Measurements from ENCODE around the gene CDC14A. TPM values are rescaled to one million over a fixed set of nuclear protein-coding genes. Genes with fewer than 3 reads are reported as not detected.
"Not testable (repeated sequence)": the region's sequence is repeated elsewhere in the genome, so short reads cannot be mapped to it uniquely, and the experiment has no call there.

The CDC14A gene
- total and polyA plus RNA-seq, 9 donors = 3.8 to 6.6 (median 4.6) TPM

- Histone ChIP-seq H3K4me1 (ENCODE audit: control insufficient read depth, insufficient read depth, low read length) (no peaks in the 10 kb centered on the region), H3K27ac (ENCODE audit: low read length) (no peak overlapping the region)
- WGBS (ENCODE audit: insufficient coverage) = no CpG with 5 or more reads among the region's 1 CpG
Measured at GRCh38 chr1:100394285-100394684, 42.0 kb downstream of the CDC14A start.

GRCh38 chr1:100395913-100396312 lies 43.6 kb downstream of the CDC14A start:
- H3K36me3 ChIP-seq (ENCODE audit: control insufficient read depth, insufficient read depth, low read length) = peaks cover 4% of the 10 kb centered on the region
- no peak overlapping the region for H3K27ac ChIP-seq (ENCODE audit: low read length)
- H3K9me3 ChIP-seq (replicated peaks; ENCODE audit: control insufficient read depth, low read depth, low read length) = no peaks in the 10 kb centered on the region
- no peaks in the 10 kb centered on the region for H3K27me3 ChIP-seq (ENCODE audit: control insufficient read depth, insufficient read depth, low read length)
- H3K4me1 ChIP-seq (ENCODE audit: control insufficient read depth, insufficient read depth, low read length) = no peaks in the 10 kb centered on the region
- WGBS (ENCODE audit: insufficient coverage) = 91% methylated on average over 3 of the region's 5 CpGs
- H3K4me3 ChIP-seq (ENCODE audit: low read length) = no peak overlapping the region
- DNase-seq = no peak

More at GRCh38 chr1:100394285-100394684, 42.0 kb downstream of the CDC14A start:
- Histone ChIP-seq H3K9me3 (replicated peaks; ENCODE audit: control insufficient read depth, low read depth, low read length) (no peaks in the 10 kb centered on the region), H3K4me3 (ENCODE audit: low read length) (no peak overlapping the region), H3K36me3 (ENCODE audit: control insufficient read depth, insufficient read depth, low read length) (peaks cover 4% of the 10 kb centered on the region), H3K27me3 (ENCODE audit: control insufficient read depth, insufficient read depth, low read length) (no peaks in the 10 kb centered on the region)
- peak; percentile 29 for DNase-seq

GRCh38 chr1:100396651-100397050 lies 44.3 kb downstream of the CDC14A start:
- Histone ChIP-seq H3K9me3 (replicated peaks; ENCODE audit: control insufficient read depth, low read depth, low read length) (no peaks in the 10 kb centered on the region), H3K36me3 (ENCODE audit: control insufficient read depth, insufficient read depth, low read length) (peaks cover 4% of the 10 kb centered on the region), H3K27me3 (ENCODE audit: control insufficient read depth, insufficient read depth, low read length) (no peaks in the 10 kb centered on the region), H3K4me1 (ENCODE audit: control insufficient read depth, insufficient read depth, low read length) (no peaks in the 10 kb centered on the region), H3K27ac (ENCODE audit: low read length) (no peak overlapping the region), H3K4me3 (ENCODE audit: low read length) (no peak overlapping the region)
- DNase-seq = no peak
- no CpG with 5 or more reads among the region's 3 CpGs for WGBS (ENCODE audit: insufficient coverage)

GRCh38 chr1:100397681-100398080 lies 45.4 kb downstream of the CDC14A start:
- DNase-seq = no peak
- peaks cover 2% of the 10 kb centered on the region for H3K36me3 ChIP-seq (ENCODE audit: control insufficient read depth, insufficient read depth, low read length)
- H3K27ac ChIP-seq (ENCODE audit: low read length) = no peak overlapping the region
- H3K4me1 ChIP-seq (ENCODE audit: control insufficient read depth, insufficient read depth, low read length) = no peaks in the 10 kb centered on the region
- no peaks in the 10 kb centered on the region for H3K27me3 ChIP-seq (ENCODE audit: control insufficient read depth, insufficient read depth, low read length)
- H3K9me3 ChIP-seq (replicated peaks; ENCODE audit: control insufficient read depth, low read depth, low read length) = no peaks in the 10 kb centered on the region
- H3K4me3 ChIP-seq (ENCODE audit: low read length) = no peak overlapping the region

GRCh38 chr1:100398648-100399047 lies 46.3 kb downstream of the CDC14A start:
- WGBS (ENCODE audit: insufficient coverage) = no CpG with 5 or more reads among the region's 2 CpGs

GRCh38 chr1:100400404-100400803 lies 48.1 kb downstream of the CDC14A start:
- WGBS (ENCODE audit: insufficient coverage) = no CpG with 5 or more reads among the region's 2 CpGs
- peak; percentile 51 for DNase-seq
- Histone ChIP-seq H3K27ac (ENCODE audit: low read length) (peak overlapping the region; percentile 30), H3K27me3 (ENCODE audit: control insufficient read depth, insufficient read depth, low read length) (no peaks in the 10 kb centered on the region), H3K4me3 (ENCODE audit: low read length) (no peak overlapping the region), H3K4me1 (ENCODE audit: control insufficient read depth, insufficient read depth, low read length) (no peaks in the 10 kb centered on the region), H3K36me3 (ENCODE audit: control insufficient read depth, insufficient read depth, low read length) (no peaks in the 10 kb centered on the region), H3K9me3 (replicated peaks; ENCODE audit: control insufficient read depth, low read depth, low read length) (no peaks in the 10 kb centered on the region)

More at GRCh38 chr1:100398648-100399047, 46.3 kb downstream of the CDC14A start:
- no peaks in the 10 kb centered on the region for H3K9me3 ChIP-seq (replicated peaks; ENCODE audit: control insufficient read depth, low read depth, low read length)
- H3K36me3 ChIP-seq (ENCODE audit: control insufficient read depth, insufficient read depth, low read length) = no peaks in the 10 kb centered on the region
- no peak overlapping the region for H3K4me3 ChIP-seq (ENCODE audit: low read length)
- H3K4me1 ChIP-seq (ENCODE audit: control insufficient read depth, insufficient read depth, low read length) = no peaks in the 10 kb centered on the region
- no peaks in the 10 kb centered on the region for H3K27me3 ChIP-seq (ENCODE audit: control insufficient read depth, insufficient read depth, low read length)
- DNase-seq = no peak
- H3K27ac ChIP-seq (ENCODE audit: low read length) = no peak overlapping the region

GRCh38 chr1:100404821-100405220 lies 52.5 kb downstream of the CDC14A start:
- DNase-seq = no peak
- 100% methylated on average over 1 of the region's 2 CpGs for WGBS (ENCODE audit: insufficient coverage)
- Histone ChIP-seq H3K27ac (ENCODE audit: low read length) (no peak overlapping the region), H3K4me1 (ENCODE audit: control insufficient read depth, insufficient read depth, low read length) (no peaks in the 10 kb centered on the region), H3K36me3 (ENCODE audit: control insufficient read depth, insufficient read depth, low read length) (no peaks in the 10 kb centered on the region), H3K27me3 (ENCODE audit: control insufficient read depth, insufficient read depth, low read length) (no peaks in the 10 kb centered on the region), H3K4me3 (ENCODE audit: low read length) (no peak overlapping the region), H3K9me3 (replicated peaks; ENCODE audit: control insufficient read depth, low read depth, low read length) (peaks cover 2% of the 10 kb centered on the region)

GRCh38 chr1:100405902-100406301 lies 53.6 kb downstream of the CDC14A start:
- 100% methylated on average over 2 of the region's 5 CpGs for WGBS (ENCODE audit: insufficient coverage)

GRCh38 chr1:100407390-100407789 lies 55.1 kb downstream of the CDC14A start:
- WGBS (ENCODE audit: insufficient coverage) = no CpG with 5 or more reads among the region's 3 CpGs
- not testable (repeated sequence) for H3K36me3 ChIP-seq (ENCODE audit: control insufficient read depth, insufficient read depth, low read length); H3K4me3 ChIP-seq (ENCODE audit: low read length); H3K9me3 ChIP-seq (replicated peaks; ENCODE audit: control insufficient read depth, low read depth, low read length); H3K27me3 ChIP-seq (ENCODE audit: control insufficient read depth, insufficient read depth, low read length); H3K27ac ChIP-seq (ENCODE audit: low read length); DNase-seq; H3K4me1 ChIP-seq (ENCODE audit: control insufficient read depth, insufficient read depth, low read length)

More at GRCh38 chr1:100405902-100406301, 53.6 kb downstream of the CDC14A start:
- H3K4me1 ChIP-seq (ENCODE audit: control insufficient read depth, insufficient read depth, low read length); H3K4me3 ChIP-seq (ENCODE audit: low read length); H3K9me3 ChIP-seq (replicated peaks; ENCODE audit: control insufficient read depth, low read depth, low read length); H3K27ac ChIP-seq (ENCODE audit: low read length); H3K27me3 ChIP-seq (ENCODE audit: control insufficient read depth, insufficient read depth, low read length); DNase-seq; H3K36me3 ChIP-seq (ENCODE audit: control insufficient read depth, insufficient read depth, low read length): not testable (repeated sequence)

GRCh38 chr1:100411019-100411418 lies 58.7 kb downstream of the CDC14A start:
- H3K4me3 ChIP-seq (ENCODE audit: low read length) = no peak overlapping the region
- no peak overlapping the region for H3K27ac ChIP-seq (ENCODE audit: low read length)
- DNase-seq = no peak
- WGBS (ENCODE audit: insufficient coverage) = 85% methylated on average over 4 of the region's 4 CpGs
- H3K36me3 ChIP-seq (ENCODE audit: control insufficient read depth, insufficient read depth, low read length) = no peaks in the 10 kb centered on the region
- H3K27me3 ChIP-seq (ENCODE audit: control insufficient read depth, insufficient read depth, low read length) = no peaks in the 10 kb centered on the region
- H3K4me1 ChIP-seq (ENCODE audit: control insufficient read depth, insufficient read depth, low read length) = no peaks in the 10 kb centered on the region
- H3K9me3 ChIP-seq (replicated peaks; ENCODE audit: control insufficient read depth, low read depth, low read length) = peaks cover 2% of the 10 kb centered on the region

- Histone ChIP-seq H3K4me1 (ENCODE audit: control insufficient read depth, insufficient read depth, low read length) (no peaks in the 10 kb centered on the region), H3K4me3 (ENCODE audit: low read length) (no peak overlapping the region), H3K9me3 (replicated peaks; ENCODE audit: control insufficient read depth, low read depth, low read length) (peaks cover 2% of the 10 kb centered on the region), H3K36me3 (ENCODE audit: control insufficient read depth, insufficient read depth, low read length) (no peaks in the 10 kb centered on the region), H3K27me3 (ENCODE audit: control insufficient read depth, insufficient read depth, low read length) (no peaks in the 10 kb centered on the region), H3K27ac (ENCODE audit: low read length) (no peak overlapping the region)
- DNase-seq = no peak
Measured at GRCh38 chr1:100411574-100411973, 59.3 kb downstream of the CDC14A start.

All from muscle of leg (tissue), 11 donors.